Type B pancreatic cell (in vitro differentiated cells): Measurements from ENCODE around the gene ALKBH8. TPM values are rescaled to one million over a fixed set of nuclear protein-coding genes. Genes with fewer than 3 reads are reported as not detected.
"Not testable (repeated sequence)": the region's sequence is repeated elsewhere in the genome, so short reads cannot be mapped to it uniquely, and the experiment has no call there.

ENCODE experiments used
- DNase-seq: peaks from one replicate; pipeline ENCODE4 v3.0.0; 2021; ENCODE audit warnings: mixed read lengths; ENCODE audit not compliant: unreplicated experiment; ENCODE audit errors: extremely low spot score
- H3K27ac Mint-ChIP-seq: 2 replicates; pipeline ENCODE4 v1.8.0; 2021; ENCODE audit warnings: mild to moderate bottlenecking, mixed read lengths
- H3K27me3 Mint-ChIP-seq: 2 replicates; pipeline ENCODE4 v1.8.0; 2021; ENCODE audit warnings: mixed read lengths
- H3K36me3 Mint-ChIP-seq: 2 replicates; pipeline ENCODE4 v1.8.0; 2021; ENCODE audit warnings: mixed read lengths
- H3K4me1 Mint-ChIP-seq: one replicate; pipeline ENCODE4 v1.8.0; 2021; ENCODE audit warnings: mixed read lengths; ENCODE audit not compliant: unreplicated experiment
- H3K4me3 Mint-ChIP-seq: 2 replicates; pipeline ENCODE4 v1.8.0; 2021; ENCODE audit warnings: mild to moderate bottlenecking, mixed read lengths
- H3K9me3 Mint-ChIP-seq: 2 replicates; pipeline ENCODE4 v1.8.0; 2021; ENCODE audit warnings: mixed read lengths
- total RNA-seq: library from RNA; stranded (reverse); gene quantifications from 2 replicates; pipeline ENCODE4 v1.2.1, GENCODE V29; 2021; ENCODE audit warnings: low replicate concordance
- TF ChIP-seq, protein P1 (sequence below): fragments of 200-600 bp; sonication (generic); conservative IDR thresholded peaks from 2 replicates; pipeline ENCODE4 v1.5.0; 2021; ENCODE audit warnings: antibody characterized with exemption, mild to moderate bottlenecking

The ALKBH8 gene
- total RNA-seq, 1 donor from 2014 or later, result 7.8 TPM

DNA sequence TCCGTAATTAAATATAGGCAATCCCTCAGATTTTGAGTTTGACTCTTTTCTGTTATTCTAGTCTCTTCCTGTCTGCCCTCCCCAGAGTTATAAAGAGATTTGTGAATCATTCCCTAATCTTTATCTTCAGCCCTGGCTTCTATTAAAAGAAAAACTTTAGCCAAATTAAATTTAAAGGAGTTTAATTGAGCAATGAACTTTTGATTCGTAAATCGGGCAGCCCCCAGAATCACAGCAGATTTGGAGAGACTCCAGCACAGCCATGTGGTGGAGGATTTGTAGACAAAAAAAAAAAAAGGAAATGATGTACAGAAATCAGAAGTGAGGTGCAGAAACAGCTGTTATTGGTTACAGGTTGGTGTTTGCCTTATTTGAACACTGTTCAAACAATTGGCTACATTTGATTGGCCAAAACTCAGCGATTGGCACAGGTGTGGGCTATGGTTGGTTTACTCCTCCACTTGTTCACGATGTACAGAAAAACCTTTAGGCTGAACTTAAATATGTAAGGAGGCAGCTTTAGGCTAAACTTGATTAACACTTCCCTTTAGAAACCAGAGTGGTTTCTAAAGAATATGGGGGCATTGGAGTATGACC, 2.3 kb upstream of the ALKBH8 start:
- Mint-ChIP-seq H3K9me3 (no peaks in the 10 kb centered on the region), H3K27ac (no peak overlapping the region), H3K27me3 (no peaks in the 10 kb centered on the region), H3K36me3 (no peaks in the 10 kb centered on the region), H3K4me1 (peaks cover 30% of the 10 kb centered on the region), H3K4me3 (no peak overlapping the region)
- TF ChIP-seq, protein P1, sequence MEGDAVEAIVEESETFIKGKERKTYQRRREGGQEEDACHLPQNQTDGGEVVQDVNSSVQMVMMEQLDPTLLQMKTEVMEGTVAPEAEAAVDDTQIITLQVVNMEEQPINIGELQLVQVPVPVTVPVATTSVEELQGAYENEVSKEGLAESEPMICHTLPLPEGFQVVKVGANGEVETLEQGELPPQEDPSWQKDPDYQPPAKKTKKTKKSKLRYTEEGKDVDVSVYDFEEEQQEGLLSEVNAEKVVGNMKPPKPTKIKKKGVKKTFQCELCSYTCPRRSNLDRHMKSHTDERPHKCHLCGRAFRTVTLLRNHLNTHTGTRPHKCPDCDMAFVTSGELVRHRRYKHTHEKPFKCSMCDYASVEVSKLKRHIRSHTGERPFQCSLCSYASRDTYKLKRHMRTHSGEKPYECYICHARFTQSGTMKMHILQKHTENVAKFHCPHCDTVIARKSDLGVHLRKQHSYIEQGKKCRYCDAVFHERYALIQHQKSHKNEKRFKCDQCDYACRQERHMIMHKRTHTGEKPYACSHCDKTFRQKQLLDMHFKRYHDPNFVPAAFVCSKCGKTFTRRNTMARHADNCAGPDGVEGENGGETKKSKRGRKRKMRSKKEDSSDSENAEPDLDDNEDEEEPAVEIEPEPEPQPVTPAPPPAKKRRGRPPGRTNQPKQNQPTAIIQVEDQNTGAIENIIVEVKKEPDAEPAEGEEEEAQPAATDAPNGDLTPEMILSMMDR, result no peak
- no peak for DNase-seq

- peaks cover 33% of the 10 kb centered on the region for H3K4me1 Mint-ChIP-seq
- no peaks in the 10 kb centered on the region for H3K27me3 Mint-ChIP-seq
Measured at GRCh38 chr11:107566569-107566968, 1.0 kb upstream of the ALKBH8 start.

DNA sequence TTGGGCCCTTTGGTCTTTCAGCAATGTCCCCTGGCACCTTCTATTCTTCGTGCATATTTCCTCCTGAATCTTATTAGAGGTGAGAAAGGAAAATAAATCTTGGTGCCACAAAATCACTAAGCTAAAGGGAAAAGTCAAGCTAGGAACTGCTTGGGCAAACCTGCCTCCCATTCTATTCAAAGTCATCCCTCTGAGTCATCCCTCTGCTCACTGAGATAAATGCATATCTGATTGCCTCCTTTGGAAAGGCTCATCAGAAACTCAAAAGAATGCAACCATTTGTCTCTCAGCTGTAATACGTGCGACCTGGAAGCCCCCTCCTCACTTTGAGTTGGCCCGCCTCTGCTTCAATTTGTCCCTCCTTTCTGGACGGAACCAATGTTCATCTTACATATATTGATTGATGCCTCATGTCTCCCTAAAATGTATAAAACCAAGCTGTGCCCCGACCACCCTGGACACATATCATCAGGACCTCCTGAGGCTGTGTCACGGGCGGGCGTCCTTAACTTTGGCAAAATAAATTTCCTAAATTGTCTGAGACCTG, 493 bp upstream of the ALKBH8 start:
- H3K27me3 Mint-ChIP-seq, H3K9me3 Mint-ChIP-seq, H3K36me3 Mint-ChIP-seq, DNase-seq: not testable (repeated sequence)
- Mint-ChIP-seq H3K27ac (peak overlapping the region; percentile 93), H3K4me3 (peak overlapping the region; percentile 99), H3K4me1 (peaks cover 33% of the 10 kb centered on the region)

More at GRCh38 chr11:107566569-107566968, 1.0 kb upstream of the ALKBH8 start:
- DNase-seq, result no peak
- Mint-ChIP-seq H3K9me3 (no peaks in the 10 kb centered on the region), H3K27ac (no peak overlapping the region), H3K4me3 (peak overlapping the region; percentile 99), H3K36me3 (no peaks in the 10 kb centered on the region)
- TF ChIP-seq, protein P1, result no peak

DNA sequence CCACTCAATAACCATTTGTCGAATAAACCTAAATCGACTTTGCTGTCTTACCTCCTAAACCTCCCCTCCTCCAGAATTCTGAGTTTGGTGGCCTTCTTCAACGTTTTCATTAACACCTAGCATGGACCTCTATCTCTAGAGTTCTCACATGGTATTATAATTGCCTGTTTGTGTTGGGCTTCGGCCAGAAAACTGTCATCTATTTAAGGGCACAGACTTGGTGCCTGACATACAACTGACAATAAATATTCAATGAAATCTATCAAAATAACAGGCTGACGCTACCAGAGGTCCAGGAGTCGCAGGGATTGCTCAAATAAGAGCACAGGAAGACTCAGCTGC, 687 bp downstream of the ALKBH8 start:
- Mint-ChIP-seq H3K4me1 (peaks cover 33% of the 10 kb centered on the region), H3K27ac (peak overlapping the region; percentile 93), H3K9me3 (no peaks in the 10 kb centered on the region), H3K36me3 (no peaks in the 10 kb centered on the region), H3K4me3 (peak overlapping the region; percentile 99), H3K27me3 (no peaks in the 10 kb centered on the region)
- TF ChIP-seq, protein P1, result no peak
- DNase-seq, result no peak

DNA sequence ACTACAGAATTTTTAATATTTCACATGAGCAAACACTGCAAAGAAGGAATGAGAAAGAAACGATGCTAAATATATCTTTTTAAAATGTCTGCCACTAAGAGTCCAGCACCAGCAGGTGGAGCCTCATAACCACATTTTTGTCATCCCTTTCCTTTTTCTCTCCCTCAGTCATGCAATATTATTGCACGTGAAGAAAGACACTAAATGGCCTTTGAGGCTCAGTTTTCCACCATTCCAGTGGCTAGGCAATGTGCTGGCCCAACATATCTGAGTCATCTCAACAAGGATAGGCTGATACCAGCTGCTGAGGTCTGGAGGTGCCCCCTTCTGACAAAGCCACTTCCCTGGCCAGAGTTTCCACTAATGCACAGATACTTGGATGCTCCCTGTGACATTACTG, 1.8 kb downstream of the ALKBH8 start:
- Mint-ChIP-seq H3K9me3 (no peaks in the 10 kb centered on the region), H3K4me1 (peaks cover 33% of the 10 kb centered on the region), H3K4me3 (peak overlapping the region; percentile 82), H3K36me3 (no peaks in the 10 kb centered on the region), H3K27ac (peak overlapping the region; percentile 54), H3K27me3 (no peaks in the 10 kb centered on the region)
- no peak for DNase-seq
- TF ChIP-seq, protein P1, result peak; percentile 79

DNA sequence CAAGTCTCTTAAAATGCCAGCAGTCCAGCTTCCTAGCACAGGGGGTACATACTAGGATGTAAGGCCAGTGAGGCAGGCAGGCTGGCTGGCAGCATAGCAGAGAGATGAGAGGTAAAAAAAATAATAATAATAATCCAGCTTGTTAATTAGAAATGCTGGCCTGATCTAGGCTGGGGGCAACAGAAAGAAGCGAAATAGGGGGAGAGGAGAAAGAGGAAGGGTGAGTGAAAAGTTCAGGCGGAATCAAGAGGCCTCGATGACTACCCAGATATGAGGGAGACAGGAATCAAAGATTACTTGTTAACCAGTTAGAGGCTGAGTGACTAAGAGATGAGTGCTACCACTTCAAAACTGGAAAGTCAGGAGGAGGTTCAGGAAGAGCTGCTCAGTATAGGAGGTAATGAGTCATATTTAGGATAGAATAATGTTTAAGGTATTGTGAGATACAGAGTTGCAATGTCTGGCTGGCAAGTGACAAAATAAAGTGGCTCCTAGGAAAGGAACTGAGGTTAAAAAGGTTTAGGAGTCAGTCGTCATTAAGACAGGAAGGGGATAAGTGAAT, 2.8 kb downstream of the ALKBH8 start:
- Mint-ChIP-seq H3K27me3 (no peaks in the 10 kb centered on the region), H3K4me3 (peak overlapping the region; percentile 2), H3K36me3 (no peaks in the 10 kb centered on the region), H3K9me3 (no peaks in the 10 kb centered on the region), H3K27ac (peak overlapping the region; percentile 40), H3K4me1 (peaks cover 33% of the 10 kb centered on the region)
- no peak for DNase-seq
- TF ChIP-seq, protein P1, result no peak
